Daoy (cell line): Measurements from ENCODE around the gene PHF10. TPM values are rescaled to one million over a fixed set of nuclear protein-coding genes. Genes with fewer than 3 reads are reported as not detected.

Experiments
- total RNA-seq: library from RNA; depleted of rRNA; stranded (reverse); fragments of >200 nt; shearing (Covaris generic); gene quantifications from 2 replicates; pipeline ENCODE4 v1.2.3, GENCODE V29; 2014; rRNA removed

PHF10 gene
- total RNA-seq, 1 experiment from 2014 or later: 33.4 TPM

Other genes starting within 250 kb of the PHF10 start
- 20.5 and 22.2 TPM in 2 replicates for gene WDR27, start 22.5 kb downstream of the PHF10 start, total RNA-seq
- gene C6orf120, start 22.4 kb downstream of the PHF10 start, total RNA-seq: 48.4 and 60.8 TPM in 2 replicates
- gene DYNLT2, start 27.1 kb upstream of the PHF10 start, total RNA-seq: 1.8 and 2.3 TPM in 2 replicates
- gene ERMARD, start 27.1 kb upstream of the PHF10 start, total RNA-seq: 31.1 and 66.1 TPM in 2 replicates